Lower leg skin (tissue), 3 donors: ENCODE data around the gene IGIP.

Experiments
- CTCF ChIP-seq, 3 donors: fragments of 450-650 bp; IDR thresholded peaks; one replicate each; pipeline ENCODE4 v1.5.1; 2016; ENCODE audit warnings: antibody characterized with exemption in 3 of 3, mild to moderate bottlenecking in 3 of 3, moderate library complexity in 2 of 3
- POLR2A ChIP-seq, 2 donors: fragments of 450-650 bp; IDR thresholded peaks; one replicate each; pipeline ENCODE4 v1.6.1; 2016 to 2017; ENCODE audit warnings: antibody characterized with exemption in 2 of 2, mild to moderate bottlenecking in 1 of 2, moderate library complexity in 1 of 2

- TF ChIP-seq POLR2A (IDR thresholded peaks at IDR 0.05) (no peak), CTCF (IDR thresholded peaks at IDR 0.05) (no peak)
Measured at GRCh38 chr5:140165101-140165922, 39.6 kb downstream of the IGIP start.
